HEK293T (cell line): ENCODE results near the gene PCDHGA3.

Source experiments
- BHLHE40 ChIP-seq: fragments of 450-650 bp; IDR thresholded peaks from 2 replicates; pipeline ENCODE4 v1.6.1; 2016; ENCODE audit warnings: mild to moderate bottlenecking, moderate library complexity, borderline replicate concordance
- ELF4 ChIP-seq: fragments of 450-650 bp; IDR thresholded peaks from 2 replicates; pipeline ENCODE4 v1.6.1; 2017; ENCODE audit warnings: antibody characterized with exemption
- FOXA1 ChIP-seq: fragments of 450-650 bp; IDR thresholded peaks from 2 replicates; pipeline ENCODE4 v1.6.1; 2016; ENCODE audit warnings: mild to moderate bottlenecking
- FOXK2 ChIP-seq: fragments of 450-650 bp; IDR thresholded peaks from 2 replicates; pipeline ENCODE4 v1.6.1; 2016; ENCODE audit warnings: mild to moderate bottlenecking
- FOXM1 ChIP-seq: fragments of 450-650 bp; IDR thresholded peaks from 2 replicates; pipeline ENCODE4 v1.6.1; 2017; ENCODE audit warnings: mild to moderate bottlenecking, borderline replicate concordance
- HDGF ChIP-seq: fragments of 450-650 bp; IDR thresholded peaks from 2 replicates; pipeline ENCODE4 v1.6.1; 2017; ENCODE audit warnings: antibody characterized with exemption, borderline replicate concordance
- PKNOX1 ChIP-seq: fragments of 450-650 bp; IDR thresholded peaks from 2 replicates; pipeline ENCODE4 v1.6.1; 2016
- SP1 ChIP-seq: fragments of 450-650 bp; IDR thresholded peaks from 2 replicates; pipeline ENCODE4 v1.6.1; 2017
- TARDBP ChIP-seq: fragments of 450-650 bp; IDR thresholded peaks from 2 replicates; pipeline ENCODE4 v1.6.1; 2016

DNA sequence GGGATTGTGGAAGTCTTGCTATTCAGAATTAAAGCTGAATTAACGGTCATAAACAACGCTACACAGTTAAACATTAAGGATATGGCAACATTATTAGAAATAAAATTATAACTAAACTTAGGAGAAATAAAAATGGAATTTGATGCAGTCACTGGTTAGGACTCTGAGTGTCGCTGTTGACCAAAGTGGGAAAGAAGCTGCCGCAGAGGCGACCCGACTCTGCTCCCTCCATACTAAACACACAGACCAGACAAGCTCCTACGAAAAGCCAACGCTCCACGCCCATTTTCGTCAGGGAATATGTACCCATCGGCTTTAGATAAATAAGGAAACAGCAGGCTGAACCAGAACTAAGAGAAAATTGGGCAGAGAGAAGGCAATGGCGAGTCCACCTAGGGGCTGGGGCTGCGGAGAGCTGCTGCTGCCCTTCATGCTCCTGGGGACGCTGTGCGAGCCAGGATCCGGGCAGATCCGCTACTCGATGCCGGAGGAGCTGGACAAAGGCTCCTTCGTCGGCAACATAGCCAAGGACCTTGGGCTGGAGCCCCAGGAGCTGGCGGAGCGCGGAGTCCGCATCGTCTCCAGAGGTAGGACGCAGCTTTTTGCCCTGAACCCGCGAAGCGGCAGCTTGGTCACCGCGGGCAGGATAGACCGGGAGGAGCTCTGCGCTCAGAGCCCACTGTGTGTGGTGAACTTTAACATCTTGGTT, 20.5 kb downstream of the PCDHGA3 start, which contains the start of gene PCDHGA5:
- TF ChIP-seq ELF4 (no peak), TARDBP (no peak), PKNOX1 (no peak), BHLHE40 (no peak), FOXA1 (no peak), FOXM1 (no peak), SP1 (no peak), FOXK2 (no peak), HDGF (no peak)
